GM12874 (cell line): ENCODE data around the gene FBXL16.

Source experiments
- TF ChIP-seq, protein P1 (sequence below): IDR thresholded peaks from 2 replicates; pipeline ENCODE4 v1.5.1; 2011; ENCODE audit warnings: low read depth, mild to moderate bottlenecking, control low read depth, low read length, moderate library complexity; ENCODE audit not compliant: insufficient read depth

Gene FBXL16

DNA sequence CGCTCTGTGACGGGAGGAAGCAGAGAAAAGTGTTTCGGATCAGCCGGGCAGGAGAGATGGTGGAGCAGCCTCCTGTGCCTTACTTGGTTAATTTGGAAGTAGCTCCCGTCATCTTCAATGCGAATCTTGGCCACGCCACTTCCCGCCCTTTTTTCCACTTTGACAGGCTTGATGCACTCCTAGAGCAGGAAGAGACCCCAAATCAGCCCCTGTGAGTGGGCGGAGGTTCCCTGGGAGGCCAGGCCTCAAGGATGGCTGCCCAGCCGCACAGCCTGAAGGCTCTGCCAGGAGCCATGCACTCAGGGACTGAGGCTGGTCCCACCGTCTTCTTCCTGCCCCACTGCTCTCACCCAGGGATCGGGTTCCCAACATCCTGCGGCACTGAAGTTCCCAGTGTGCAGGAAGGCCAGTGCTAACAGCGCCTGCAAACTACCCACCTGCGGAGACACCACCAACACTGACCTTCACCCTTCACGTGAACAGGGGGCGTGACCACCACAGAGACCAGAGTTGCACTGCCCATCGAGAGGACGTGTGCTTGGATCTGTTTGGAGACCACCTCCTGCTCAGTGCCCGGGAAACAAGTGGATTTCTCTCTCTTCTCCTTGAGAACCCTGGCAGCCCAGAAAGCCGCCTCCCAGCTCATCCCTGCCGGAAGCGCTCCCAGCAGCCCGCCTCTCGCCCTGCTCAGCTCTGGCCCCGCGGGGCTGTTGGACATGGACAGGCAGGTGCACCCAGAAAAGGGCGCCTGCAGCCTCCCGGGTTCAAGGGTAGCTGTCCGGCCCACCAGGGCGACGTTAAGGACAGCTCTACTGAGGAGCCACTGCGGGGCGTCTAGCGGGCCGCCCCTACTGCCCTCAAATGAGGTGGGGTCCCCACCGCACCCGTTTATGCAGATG is 34.2 kb upstream of the FBXL16 start:
- TF ChIP-seq, protein P1, sequence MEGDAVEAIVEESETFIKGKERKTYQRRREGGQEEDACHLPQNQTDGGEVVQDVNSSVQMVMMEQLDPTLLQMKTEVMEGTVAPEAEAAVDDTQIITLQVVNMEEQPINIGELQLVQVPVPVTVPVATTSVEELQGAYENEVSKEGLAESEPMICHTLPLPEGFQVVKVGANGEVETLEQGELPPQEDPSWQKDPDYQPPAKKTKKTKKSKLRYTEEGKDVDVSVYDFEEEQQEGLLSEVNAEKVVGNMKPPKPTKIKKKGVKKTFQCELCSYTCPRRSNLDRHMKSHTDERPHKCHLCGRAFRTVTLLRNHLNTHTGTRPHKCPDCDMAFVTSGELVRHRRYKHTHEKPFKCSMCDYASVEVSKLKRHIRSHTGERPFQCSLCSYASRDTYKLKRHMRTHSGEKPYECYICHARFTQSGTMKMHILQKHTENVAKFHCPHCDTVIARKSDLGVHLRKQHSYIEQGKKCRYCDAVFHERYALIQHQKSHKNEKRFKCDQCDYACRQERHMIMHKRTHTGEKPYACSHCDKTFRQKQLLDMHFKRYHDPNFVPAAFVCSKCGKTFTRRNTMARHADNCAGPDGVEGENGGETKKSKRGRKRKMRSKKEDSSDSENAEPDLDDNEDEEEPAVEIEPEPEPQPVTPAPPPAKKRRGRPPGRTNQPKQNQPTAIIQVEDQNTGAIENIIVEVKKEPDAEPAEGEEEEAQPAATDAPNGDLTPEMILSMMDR, result no peak

DNA sequence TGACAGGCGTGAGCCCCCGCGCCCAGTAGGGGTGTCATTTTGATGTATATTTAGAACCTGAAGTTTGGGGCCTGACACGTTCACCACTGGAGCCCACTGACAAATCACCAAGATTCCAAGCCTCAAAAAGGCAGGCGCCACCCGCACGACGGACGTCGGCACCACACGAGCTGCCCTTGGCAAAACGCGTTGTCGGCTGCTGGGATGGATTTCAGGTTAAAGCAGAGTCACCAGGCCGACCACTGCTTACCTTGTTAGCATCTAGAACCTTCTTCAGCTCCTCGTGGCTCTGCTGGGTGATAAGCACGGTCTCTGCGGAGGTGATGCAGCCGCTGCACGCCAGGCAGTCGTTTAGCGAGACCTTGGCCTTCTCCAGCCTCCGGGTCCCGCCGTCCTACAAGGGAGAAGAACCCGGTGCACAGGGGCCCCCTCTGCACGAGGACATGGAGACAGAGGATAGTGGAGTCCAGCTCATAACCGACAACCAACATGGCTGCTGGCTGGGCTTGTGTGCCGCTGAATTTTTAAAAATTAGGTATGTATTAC is 31.4 kb upstream of the FBXL16 start:
- TF ChIP-seq, protein P1, result no peak

DNA sequence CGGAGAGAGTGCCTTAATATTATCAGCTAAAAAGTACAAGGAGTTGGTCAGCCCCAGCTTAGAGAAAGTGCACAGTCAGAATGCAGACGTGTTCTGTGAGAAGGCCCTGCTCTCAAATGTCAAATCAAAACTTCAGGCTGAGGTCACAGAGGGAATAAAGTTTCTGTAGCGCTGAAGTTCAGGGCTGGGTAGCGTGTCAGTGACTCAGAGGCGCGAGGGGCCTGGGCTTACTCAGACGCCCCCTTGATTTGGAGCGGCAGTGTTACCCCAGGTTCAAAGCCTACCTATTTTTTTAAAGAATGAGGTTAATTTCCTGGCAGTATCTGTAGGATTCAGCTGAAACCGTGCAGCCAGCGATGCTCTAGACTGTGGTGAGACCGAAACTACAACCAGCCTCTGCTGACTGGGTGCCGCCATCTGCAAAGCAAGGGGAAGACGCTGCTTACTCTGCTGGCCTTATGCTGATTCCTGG is 30.4 kb upstream of the FBXL16 start:
- TF ChIP-seq, protein P1, result no peak

DNA sequence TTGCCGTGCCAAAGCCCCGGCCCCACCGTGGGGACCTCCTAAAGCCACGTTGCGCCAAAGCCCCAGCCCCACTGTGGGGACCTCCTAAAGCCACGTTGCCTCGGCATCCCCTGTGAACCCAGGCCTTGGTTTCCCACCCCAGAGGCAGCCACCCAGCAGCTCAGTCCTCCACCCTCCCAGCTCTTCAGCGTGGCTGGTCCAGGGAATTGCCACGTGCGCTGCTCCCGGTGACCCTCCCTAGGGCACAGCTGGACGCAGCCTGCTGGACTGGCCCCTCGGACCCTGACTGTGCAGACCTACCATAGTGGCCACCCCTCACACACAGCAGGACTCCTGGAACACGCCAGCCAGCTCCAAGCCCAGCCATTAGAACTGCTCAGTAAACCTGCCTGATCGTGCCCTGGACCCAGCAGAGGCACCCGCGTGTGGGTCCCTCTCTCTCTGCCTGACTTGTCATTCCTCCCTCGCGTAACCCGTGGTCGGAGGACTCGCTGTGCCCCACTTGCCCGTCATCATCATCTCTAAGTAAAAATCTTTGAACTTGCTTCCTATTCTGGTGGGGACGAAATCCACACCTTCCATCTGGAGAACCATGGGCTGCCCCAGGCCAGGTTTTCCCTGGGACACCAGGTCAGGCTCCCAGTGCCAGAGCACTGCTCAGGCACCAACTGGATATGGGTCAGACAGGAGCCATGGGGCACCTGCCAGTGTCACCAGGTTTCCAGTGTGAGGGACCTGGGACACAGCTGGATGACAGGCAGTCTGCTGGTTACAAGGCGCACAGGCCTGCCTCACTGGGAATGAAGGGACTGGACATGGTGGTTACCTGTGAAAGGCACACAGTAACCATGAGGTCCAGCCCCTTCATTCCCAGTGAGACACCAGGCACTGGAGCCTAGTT is 29.6 kb upstream of the FBXL16 start:
- TF ChIP-seq, protein P1, result no peak

DNA sequence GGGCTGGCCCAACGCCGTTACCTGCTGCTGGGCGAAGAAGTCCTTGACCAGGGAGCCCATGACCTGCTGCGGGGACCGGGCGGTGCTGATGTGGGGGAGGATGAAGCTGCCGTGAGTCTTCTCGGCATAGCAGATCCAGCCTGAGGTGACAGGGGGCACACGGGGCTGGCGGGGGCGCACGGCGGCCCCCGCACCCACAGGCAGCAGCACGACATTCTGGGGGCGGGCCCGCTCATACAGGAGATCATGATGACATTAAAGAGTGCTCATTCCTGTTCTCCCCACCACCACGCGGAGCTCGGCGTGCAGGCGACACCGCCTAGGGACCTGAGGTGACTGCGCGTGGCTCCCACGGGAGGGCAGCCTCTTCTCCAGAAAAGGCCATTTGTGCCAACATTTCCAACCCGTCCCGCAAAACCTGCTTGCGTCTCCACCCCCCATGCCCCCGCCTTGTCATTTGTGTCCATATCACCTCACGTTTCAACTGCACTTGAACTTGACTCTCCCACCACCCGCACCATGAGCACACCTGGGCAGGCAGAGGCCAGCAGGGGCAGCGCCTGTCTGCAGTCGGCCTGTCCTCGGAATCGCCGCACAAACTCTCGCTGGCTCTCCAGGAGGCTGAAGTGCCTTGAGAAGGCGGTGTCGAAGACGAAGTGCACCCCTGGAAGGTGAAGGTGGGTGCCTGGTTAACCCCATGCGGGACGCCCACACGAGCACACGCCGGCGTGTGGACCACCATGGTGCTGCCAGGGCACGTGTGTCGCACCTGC is 28.8 kb upstream of the FBXL16 start:
- TF ChIP-seq, protein P1, result no peak

DNA sequence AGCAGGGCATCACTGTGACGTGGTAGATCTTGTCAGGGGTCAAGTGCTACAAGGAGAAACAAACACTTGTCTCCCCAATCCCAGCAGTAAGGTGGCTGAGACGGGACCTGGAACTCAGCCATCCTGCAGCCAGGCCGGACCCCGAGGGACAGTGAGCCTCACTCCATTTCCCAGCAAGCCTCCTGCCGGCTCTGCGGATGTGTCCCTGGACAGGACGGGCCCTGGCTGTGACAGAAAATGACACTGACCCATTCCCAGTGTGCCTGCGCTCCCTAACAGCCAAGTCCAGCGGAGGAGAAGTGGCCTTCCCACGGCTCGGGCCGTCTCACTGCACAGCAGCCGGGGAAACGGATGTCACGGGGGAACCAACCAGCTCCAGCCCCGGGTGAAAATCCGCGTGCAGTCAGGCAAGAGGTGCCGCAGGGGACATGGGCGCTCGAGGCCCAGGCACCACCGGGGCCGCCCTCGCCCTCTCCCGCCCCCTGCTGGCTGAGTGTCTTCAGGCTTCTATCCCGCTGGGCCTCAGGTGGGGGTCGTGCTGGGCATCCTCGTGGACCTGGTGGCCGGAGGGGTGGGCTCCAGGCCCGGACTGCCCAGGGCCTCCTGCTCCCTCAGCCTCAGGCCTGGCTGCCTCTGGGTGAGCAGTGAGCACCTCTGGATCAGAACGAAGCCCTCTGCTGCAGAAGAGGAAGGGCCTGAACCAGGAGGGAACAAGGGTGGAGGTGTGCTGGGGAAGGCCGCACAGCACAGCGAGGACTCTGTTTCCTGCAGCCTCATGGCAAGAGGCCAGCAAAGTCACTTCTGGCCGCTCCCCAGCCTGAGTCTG is 28.0 kb upstream of the FBXL16 start:
- TF ChIP-seq, protein P1, result peak; percentile 45
